Measurements from ENCODE around the gene UPP1. TPM values are rescaled to one million over a fixed set of nuclear protein-coding genes. Genes with fewer than 3 reads are reported as not detected.
A peak's percentile ranks its signal among the peaks of the same experiment; 100 is the strongest.
"Not testable (repeated sequence)": the region's sequence is repeated elsewhere in the genome, so short reads cannot be mapped to it uniquely, and the experiment has no call there.

The UPP1 gene
- polyA plus RNA-seq, 1 donor = 10.6 TPM

DNA sequence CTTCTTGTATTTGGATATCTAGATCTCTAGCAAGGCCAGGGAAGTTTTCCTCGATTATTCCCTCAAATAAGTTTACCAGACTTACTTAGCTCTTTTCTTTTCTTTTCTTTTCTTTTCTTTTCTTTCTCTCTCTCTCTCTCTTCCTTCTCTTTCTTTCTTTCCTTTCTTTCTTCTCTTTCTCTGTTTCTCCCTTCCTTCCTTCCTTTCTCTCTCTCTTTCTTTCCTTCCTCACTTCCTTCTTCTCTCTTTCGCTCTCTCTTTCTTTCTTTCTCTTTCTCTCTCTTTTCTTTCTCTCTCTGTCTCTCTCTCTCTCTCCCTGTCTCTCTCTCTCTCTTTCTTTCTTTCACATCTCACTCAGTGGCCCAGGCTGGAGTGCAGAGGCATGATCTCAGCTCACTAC lies 37.0 kb downstream of the UPP1 start:
- no peak for DNase-seq
- no peaks in the 10 kb centered on the region for H3K36me3 ChIP-seq (ENCODE audit: control insufficient read depth, insufficient read depth, low read length)
- no peaks in the 10 kb centered on the region for H3K27me3 ChIP-seq (ENCODE audit: control insufficient read depth, insufficient read depth, low read length)
- WGBS (ENCODE audit: insufficient coverage, low lambda C conversion rate) = 96% methylated on average over 2 of the region's 2 CpGs
- H3K27ac ChIP-seq (ENCODE audit: low read length) = no peak overlapping the region
- H3K9me3 ChIP-seq (ENCODE audit: control insufficient read depth, low read depth, low read length) = peaks cover 5% of the 10 kb centered on the region
- no peak overlapping the region for H3K4me3 ChIP-seq (ENCODE audit: low read length)
- no peaks in the 10 kb centered on the region for H3K4me1 ChIP-seq (ENCODE audit: control insufficient read depth, insufficient read depth, low read length)

- no peaks in the 10 kb centered on the region for H3K36me3 ChIP-seq (ENCODE audit: control insufficient read depth, insufficient read depth, low read length)
- peaks cover 5% of the 10 kb centered on the region for H3K9me3 ChIP-seq (ENCODE audit: control insufficient read depth, low read depth, low read length)
- DNase-seq = no peak
- no peaks in the 10 kb centered on the region for H3K27me3 ChIP-seq (ENCODE audit: control insufficient read depth, insufficient read depth, low read length)
- H3K4me1 ChIP-seq (ENCODE audit: control insufficient read depth, insufficient read depth, low read length) = no peaks in the 10 kb centered on the region
- H3K27ac ChIP-seq (ENCODE audit: low read length) = no peak overlapping the region
- no peak overlapping the region for H3K4me3 ChIP-seq (ENCODE audit: low read length)
Measured at GRCh38 chr7:48130658-48131108, 41.6 kb downstream of the UPP1 start.

GRCh38 chr7:48132792-48133191 lies 43.7 kb downstream of the UPP1 start:
- no peaks in the 10 kb centered on the region for H3K4me1 ChIP-seq (ENCODE audit: control insufficient read depth, insufficient read depth, low read length)
- no peaks in the 10 kb centered on the region for H3K9me3 ChIP-seq (ENCODE audit: control insufficient read depth, low read depth, low read length)
- DNase-seq = no peak
- no peaks in the 10 kb centered on the region for H3K27me3 ChIP-seq (ENCODE audit: control insufficient read depth, insufficient read depth, low read length)
- no peaks in the 10 kb centered on the region for H3K36me3 ChIP-seq (ENCODE audit: control insufficient read depth, insufficient read depth, low read length)
- H3K27ac ChIP-seq (ENCODE audit: low read length) = no peak overlapping the region
- no peak overlapping the region for H3K4me3 ChIP-seq (ENCODE audit: low read length)

DNA sequence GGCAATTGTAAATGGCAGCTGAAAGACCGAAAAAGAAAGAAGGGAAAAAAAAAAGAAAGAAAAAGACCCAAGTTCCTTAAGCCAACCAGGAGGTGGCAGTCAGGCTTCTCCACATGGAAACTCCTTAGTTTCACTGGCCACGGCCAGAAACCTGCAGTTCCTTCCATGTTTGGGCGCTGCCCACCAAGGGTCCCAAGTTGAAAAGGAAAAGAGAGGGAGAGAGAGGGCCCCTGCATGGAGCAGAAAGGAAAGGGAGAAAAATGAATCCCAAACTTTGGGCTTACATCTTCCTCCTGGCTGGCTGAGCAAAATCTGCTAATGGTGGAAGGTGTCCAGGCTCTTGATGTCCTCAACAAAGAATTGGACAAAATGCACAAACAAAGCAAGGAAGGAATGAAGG lies 50.4 kb downstream of the UPP1 start:
- H3K4me3 ChIP-seq (ENCODE audit: low read length) = no peak overlapping the region
- no peak overlapping the region for H3K27ac ChIP-seq (ENCODE audit: low read length)
- no peak for DNase-seq
- H3K9me3 ChIP-seq (ENCODE audit: control insufficient read depth, low read depth, low read length) = peaks cover 12% of the 10 kb centered on the region
- no peaks in the 10 kb centered on the region for H3K27me3 ChIP-seq (ENCODE audit: control insufficient read depth, insufficient read depth, low read length)
- 89% methylated on average over 1 of the region's 3 CpGs for WGBS (ENCODE audit: insufficient coverage, low lambda C conversion rate)
- peaks cover 14% of the 10 kb centered on the region for H3K4me1 ChIP-seq (ENCODE audit: control insufficient read depth, insufficient read depth, low read length)
- no peaks in the 10 kb centered on the region for H3K36me3 ChIP-seq (ENCODE audit: control insufficient read depth, insufficient read depth, low read length)

DNA sequence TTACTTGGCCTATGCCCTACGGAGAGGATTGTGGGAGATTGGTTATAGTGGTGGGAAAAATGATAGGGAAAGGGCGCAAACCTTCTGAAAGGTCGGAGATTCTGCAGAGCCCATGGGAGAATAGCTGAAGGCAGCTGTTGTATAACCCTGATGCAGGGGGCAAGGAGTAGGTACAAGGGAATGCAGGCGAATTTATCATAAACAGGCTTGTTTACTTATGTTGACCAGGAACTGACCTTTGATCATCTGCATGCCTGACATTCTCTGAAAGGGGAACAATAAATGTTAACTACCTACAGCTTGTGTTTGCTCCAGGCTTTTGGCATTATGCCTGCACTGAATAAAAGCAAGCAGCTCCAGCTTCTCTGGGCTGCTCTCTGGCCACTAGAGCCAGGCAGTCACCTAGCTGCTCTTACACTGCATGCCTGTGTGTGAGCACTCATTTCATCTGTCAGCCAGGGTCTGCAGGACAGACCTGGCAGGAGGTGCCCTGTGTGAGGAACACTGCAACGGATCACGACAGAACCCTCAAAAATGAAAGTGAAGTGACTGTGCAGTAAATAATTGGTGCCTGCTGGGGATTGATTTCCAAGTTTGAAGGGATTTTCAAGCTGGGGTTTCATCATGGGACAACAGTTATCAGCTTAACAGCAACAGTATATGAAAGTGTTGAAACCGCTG lies 51.1 kb downstream of the UPP1 start:
- H3K36me3 ChIP-seq (ENCODE audit: control insufficient read depth, insufficient read depth, low read length) = no peaks in the 10 kb centered on the region
- WGBS (ENCODE audit: insufficient coverage, low lambda C conversion rate) = 65% methylated on average over 5 of the region's 7 CpGs

GRCh38 chr7:48141521-48141920 lies 52.5 kb downstream of the UPP1 start:
- whole genome bisulfite sequencing (ENCODE audit: insufficient coverage, low lambda C conversion rate) = no CpG with 5 or more reads among the region's 1 CpG
- Histone ChIP-seq H3K4me1 (ENCODE audit: control insufficient read depth, insufficient read depth, low read length) (peaks cover 16% of the 10 kb centered on the region), H3K27me3 (ENCODE audit: control insufficient read depth, insufficient read depth, low read length) (no peaks in the 10 kb centered on the region), H3K27ac (ENCODE audit: low read length) (no peak overlapping the region), H3K36me3 (ENCODE audit: control insufficient read depth, insufficient read depth, low read length) (no peaks in the 10 kb centered on the region), H3K9me3 (ENCODE audit: control insufficient read depth, low read depth, low read length) (peaks cover 27% of the 10 kb centered on the region), H3K4me3 (ENCODE audit: low read length) (no peak overlapping the region)
- DNase-seq = no peak

More for the DNA sequence above, 51.1 kb downstream of the UPP1 start:
- Histone ChIP-seq H3K27ac (ENCODE audit: low read length) (peak overlapping the region; percentile 26), H3K9me3 (ENCODE audit: control insufficient read depth, low read depth, low read length) (peaks cover 19% of the 10 kb centered on the region), H3K27me3 (ENCODE audit: control insufficient read depth, insufficient read depth, low read length) (no peaks in the 10 kb centered on the region), H3K4me1 (ENCODE audit: control insufficient read depth, insufficient read depth, low read length) (peaks cover 16% of the 10 kb centered on the region), H3K4me3 (ENCODE audit: low read length) (no peak overlapping the region)
- peak in 1 of 2 donors; percentile 39 for DNase-seq

DNA sequence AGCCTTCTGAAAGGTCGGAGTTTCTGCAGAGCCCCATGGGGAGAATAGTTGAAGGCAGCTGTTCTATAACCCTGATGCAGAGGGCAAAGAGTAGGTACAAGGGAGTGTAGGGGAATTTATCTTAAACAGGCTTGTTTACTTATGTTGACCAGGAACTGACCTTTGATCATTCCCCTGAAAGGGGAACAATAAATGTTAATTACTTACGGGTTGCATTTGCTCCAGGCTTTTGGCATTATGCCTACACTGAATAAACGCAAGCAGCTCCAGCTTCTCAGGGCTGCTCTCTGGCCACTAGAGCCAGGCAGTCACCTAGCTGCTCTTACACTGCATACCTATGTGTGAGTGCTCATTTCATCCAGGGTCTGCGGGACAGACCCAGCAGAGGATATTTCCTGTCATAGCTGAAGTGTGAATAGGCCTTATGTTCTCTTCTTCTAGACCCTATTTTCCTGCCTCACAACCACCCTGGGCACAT lies 55.3 kb downstream of the UPP1 start:
- Histone ChIP-seq H3K27me3 (ENCODE audit: control insufficient read depth, insufficient read depth, low read length) (no peaks in the 10 kb centered on the region), H3K9me3 (ENCODE audit: control insufficient read depth, low read depth, low read length) (peaks cover 27% of the 10 kb centered on the region), H3K27ac (ENCODE audit: low read length) (peak overlapping the region; percentile 68), H3K36me3 (ENCODE audit: control insufficient read depth, insufficient read depth, low read length) (no peaks in the 10 kb centered on the region), H3K4me1 (ENCODE audit: control insufficient read depth, insufficient read depth, low read length) (peaks cover 30% of the 10 kb centered on the region), H3K4me3 (ENCODE audit: low read length) (no peak overlapping the region)
- no CpG with 5 or more reads among the region's 4 CpGs for WGBS (ENCODE audit: insufficient coverage, low lambda C conversion rate)
- peak; percentile 87 to 94 for DNase-seq

DNA sequence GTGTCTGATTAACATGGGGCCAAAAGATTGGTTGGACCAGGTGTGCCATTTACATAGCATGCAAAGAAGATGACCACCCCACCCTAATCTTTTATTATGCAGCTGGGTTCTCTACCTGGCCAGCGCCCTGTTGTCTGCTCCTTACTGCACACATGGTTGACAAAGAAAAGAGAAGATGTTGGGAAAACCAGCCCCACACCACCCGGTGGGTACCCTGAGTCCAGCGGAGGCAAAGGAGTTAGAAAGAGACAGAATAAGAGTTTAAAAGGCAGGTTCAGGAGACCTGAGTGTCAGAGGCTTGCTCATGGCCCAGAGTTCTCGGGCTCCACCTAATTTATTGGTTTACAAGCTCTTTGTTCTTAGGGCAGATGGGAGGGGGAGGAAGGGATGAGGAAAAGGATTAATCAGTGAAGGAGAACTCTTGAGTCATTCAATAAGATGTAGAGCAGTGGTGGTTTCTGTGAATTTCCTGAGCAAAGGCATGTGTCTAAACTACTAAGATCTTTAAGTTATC lies 58.1 kb downstream of the UPP1 start:
- no CpG with 5 or more reads among the region's 4 CpGs for WGBS (ENCODE audit: insufficient coverage, low lambda C conversion rate)
- H3K27ac ChIP-seq (ENCODE audit: low read length) = peak overlapping the region; percentile 75
- H3K4me3 ChIP-seq (ENCODE audit: low read length) = no peak overlapping the region
- peak; percentile 33 to 77 for DNase-seq
- H3K4me1 ChIP-seq (ENCODE audit: control insufficient read depth, insufficient read depth, low read length) = peaks cover 26% of the 10 kb centered on the region
- H3K36me3 ChIP-seq (ENCODE audit: control insufficient read depth, insufficient read depth, low read length) = no peaks in the 10 kb centered on the region
- H3K9me3 ChIP-seq (ENCODE audit: control insufficient read depth, low read depth, low read length) = peaks cover 25% of the 10 kb centered on the region
- H3K27me3 ChIP-seq (ENCODE audit: control insufficient read depth, insufficient read depth, low read length) = no peaks in the 10 kb centered on the region

DNA sequence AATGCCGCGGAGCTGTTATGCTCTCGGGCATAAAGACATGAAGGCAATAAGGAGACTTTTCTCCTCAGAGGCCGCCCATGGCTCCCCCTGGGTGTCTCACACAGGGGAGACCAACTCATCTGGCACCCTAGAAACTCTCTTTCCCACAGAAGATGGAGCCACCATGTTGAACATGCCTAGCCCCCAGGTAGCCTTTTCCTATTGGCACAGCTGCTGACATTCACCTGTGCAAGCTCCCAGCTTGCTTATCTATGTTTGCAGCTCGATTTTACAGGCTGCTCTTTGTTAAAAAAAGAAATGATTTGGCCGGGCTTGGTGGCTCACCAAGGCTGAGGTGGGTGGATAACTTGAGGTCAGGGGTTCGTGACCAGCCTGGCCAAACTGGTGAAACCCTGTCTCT lies 58.6 kb downstream of the UPP1 start:
- not testable (repeated sequence) for H3K27me3 ChIP-seq (ENCODE audit: control insufficient read depth, insufficient read depth, low read length); DNase-seq; H3K4me3 ChIP-seq (ENCODE audit: low read length); H3K36me3 ChIP-seq (ENCODE audit: control insufficient read depth, insufficient read depth, low read length)
- Histone ChIP-seq H3K4me1 (ENCODE audit: control insufficient read depth, insufficient read depth, low read length) (peaks cover 26% of the 10 kb centered on the region), H3K27ac (ENCODE audit: low read length) (peak overlapping the region; percentile 75), H3K9me3 (ENCODE audit: control insufficient read depth, low read depth, low read length) (peaks cover 21% of the 10 kb centered on the region)
- no CpG with 5 or more reads among the region's 7 CpGs for WGBS (ENCODE audit: insufficient coverage, low lambda C conversion rate)

DNA sequence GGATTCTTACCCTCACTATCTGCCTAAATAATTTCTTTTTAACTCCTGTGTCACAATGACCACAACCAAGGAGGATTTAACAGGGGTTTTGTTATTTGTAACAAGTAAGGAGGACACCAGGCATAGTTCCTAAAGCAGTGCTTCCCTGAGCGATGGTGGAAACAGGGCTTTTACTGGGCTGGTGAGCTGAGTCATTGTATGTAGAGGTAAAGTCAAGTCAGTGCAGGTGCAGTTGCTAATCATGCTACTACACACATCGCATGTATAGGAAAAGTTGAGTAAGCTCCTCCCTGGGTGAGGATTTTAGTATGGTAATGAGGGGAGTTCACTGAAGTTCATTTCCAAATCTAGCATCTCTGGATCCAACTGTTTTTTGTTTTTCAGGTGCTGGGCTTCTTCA lies 59.2 kb downstream of the UPP1 start:
- peak in 1 of 2 donors; percentile 8 for DNase-seq

DNA sequence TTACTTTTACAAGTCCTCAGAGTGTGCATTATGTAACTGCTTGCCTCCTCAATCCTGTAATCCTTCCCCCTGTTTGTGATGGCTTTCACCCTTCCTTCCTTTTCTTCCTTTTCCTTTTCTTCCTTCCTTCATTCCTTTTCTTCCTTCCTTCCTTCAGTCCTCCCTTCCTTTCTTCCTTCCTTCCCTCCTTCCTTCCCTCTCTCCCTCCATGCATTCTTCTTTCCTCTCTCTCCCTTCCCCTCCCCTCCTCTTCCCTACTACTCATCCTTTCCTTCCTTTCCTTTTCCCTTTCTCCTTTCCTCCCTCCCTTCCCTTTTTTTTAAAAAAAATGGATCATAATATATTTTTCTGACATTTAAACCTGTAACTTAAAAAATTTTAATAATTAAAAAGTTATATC lies 60.0 kb downstream of the UPP1 start:
- Histone ChIP-seq H3K27me3 (ENCODE audit: control insufficient read depth, insufficient read depth, low read length) (no peaks in the 10 kb centered on the region), H3K36me3 (ENCODE audit: control insufficient read depth, insufficient read depth, low read length) (no peaks in the 10 kb centered on the region), H3K27ac (ENCODE audit: low read length) (no peak overlapping the region), H3K4me3 (ENCODE audit: low read length) (no peak overlapping the region), H3K9me3 (ENCODE audit: control insufficient read depth, low read depth, low read length) (peaks cover 14% of the 10 kb centered on the region), H3K4me1 (ENCODE audit: control insufficient read depth, insufficient read depth, low read length) (peaks cover 18% of the 10 kb centered on the region)
- DNase-seq = no peak

More for the DNA sequence above, 59.2 kb downstream of the UPP1 start:
- H3K27me3 ChIP-seq (ENCODE audit: control insufficient read depth, insufficient read depth, low read length) = no peaks in the 10 kb centered on the region
- H3K9me3 ChIP-seq (ENCODE audit: control insufficient read depth, low read depth, low read length) = peaks cover 19% of the 10 kb centered on the region
- H3K36me3 ChIP-seq (ENCODE audit: control insufficient read depth, insufficient read depth, low read length) = no peaks in the 10 kb centered on the region
- H3K27ac ChIP-seq (ENCODE audit: low read length) = no peak overlapping the region
- no CpG with 5 or more reads among the region's 2 CpGs for WGBS (ENCODE audit: insufficient coverage, low lambda C conversion rate)
- H3K4me1 ChIP-seq (ENCODE audit: control insufficient read depth, insufficient read depth, low read length) = peaks cover 26% of the 10 kb centered on the region
- H3K4me3 ChIP-seq (ENCODE audit: low read length) = no peak overlapping the region
